Adipocyte (in vitro differentiated cells): ENCODE results near the gene MCRS1.

Experiments
- DNase-seq: peaks from one replicate; pipeline ENCODE4 v3.0.0-alpha.2; 2015; ENCODE audit warnings: low read depth
- H3K27me3 ChIP-seq: replicated peaks from 2 replicates; pipeline ENCODE4 v1.7.0; 2013; ENCODE audit warnings: mild to moderate bottlenecking, low read length, moderate library complexity; ENCODE audit not compliant: control insufficient read depth, insufficient read depth
- H3K36me3 ChIP-seq: 2 replicates; pipeline ENCODE4 v1.7.0; 2013; ENCODE audit warnings: low read length, mild to moderate bottlenecking, moderate library complexity; ENCODE audit not compliant: control insufficient read depth, insufficient read depth, severe bottlenecking
- H3K4me1 ChIP-seq: 2 replicates; pipeline ENCODE4 v1.7.0; 2013; ENCODE audit warnings: mild to moderate bottlenecking, low read length, moderate library complexity; ENCODE audit not compliant: control insufficient read depth, insufficient read depth
- H3K4me3 ChIP-seq: 2 replicates; pipeline ENCODE4 v1.7.0; 2013; ENCODE audit warnings: mild to moderate bottlenecking, low read length, moderate library complexity
- H3K9ac ChIP-seq: 2 replicates; pipeline ENCODE4 v1.7.0; 2013; ENCODE audit warnings: mild to moderate bottlenecking, low read length, moderate library complexity
- H3K9me3 ChIP-seq: 2 replicates; pipeline ENCODE4 v1.7.0; 2013; ENCODE audit warnings: mild to moderate bottlenecking, low read length, moderate library complexity; ENCODE audit not compliant: control insufficient read depth

The MCRS1 gene

DNA sequence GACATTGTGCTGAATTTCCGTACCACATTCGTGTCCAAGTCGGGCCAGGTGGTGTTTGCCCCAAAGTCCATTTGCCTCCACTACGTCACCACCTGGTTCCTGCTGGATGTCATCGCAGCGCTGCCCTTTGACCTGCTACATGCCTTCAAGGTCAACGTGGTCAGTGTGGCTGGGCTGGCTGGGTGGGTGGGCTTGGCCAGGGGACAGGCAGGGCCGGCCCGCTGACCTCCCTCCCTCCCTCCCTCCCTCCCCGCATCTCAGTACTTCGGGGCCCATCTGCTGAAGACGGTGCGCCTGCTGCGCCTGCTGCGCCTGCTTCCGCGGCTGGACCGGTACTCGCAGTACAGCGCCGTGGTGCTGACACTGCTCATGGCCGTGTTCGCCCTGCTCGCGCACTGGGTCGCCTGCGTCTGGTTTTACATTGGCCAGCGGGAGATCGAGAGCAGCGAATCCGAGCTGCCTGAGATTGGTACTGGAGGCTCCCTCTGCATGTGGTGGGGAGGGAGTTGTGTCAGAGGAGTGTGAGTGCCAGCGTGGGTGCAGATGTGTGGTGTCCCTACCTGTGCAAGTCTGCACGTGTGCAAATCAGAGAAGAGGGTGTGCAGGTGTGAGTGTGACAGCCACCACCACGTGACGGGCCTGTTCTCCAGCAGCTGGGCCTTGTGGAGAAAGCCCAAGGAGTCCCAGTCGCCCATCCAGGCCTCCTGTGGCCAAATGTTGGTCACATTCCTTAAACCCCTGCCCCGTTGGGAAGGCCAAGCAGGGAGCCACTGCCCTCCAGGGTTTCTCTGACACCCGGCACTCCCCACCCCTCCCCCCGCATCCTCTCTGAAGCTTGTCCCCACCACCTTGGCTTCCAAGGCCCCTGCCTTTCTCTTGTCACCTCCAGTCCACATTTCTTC, 23.8 kb downstream of the MCRS1 start:
- no peak overlapping the region for H3K4me3 ChIP-seq
- peaks cover 6% of the 10 kb centered on the region for H3K4me1 ChIP-seq
- H3K36me3 ChIP-seq = no peaks in the 10 kb centered on the region
- DNase-seq = no peak
- peaks cover 85% of the 10 kb centered on the region for H3K27me3 ChIP-seq
- H3K9ac ChIP-seq = no peak overlapping the region
- H3K9me3 ChIP-seq = no peaks in the 10 kb centered on the region

GRCh38 chr12:49543221-49543913, 24.6 kb downstream of the MCRS1 start:
- peaks cover 78% of the 10 kb centered on the region for H3K27me3 ChIP-seq
- no peak overlapping the region for H3K4me3 ChIP-seq
- DNase-seq = no peak
- no peaks in the 10 kb centered on the region for H3K36me3 ChIP-seq
- no peaks in the 10 kb centered on the region for H3K4me1 ChIP-seq
- no peaks in the 10 kb centered on the region for H3K9me3 ChIP-seq
- no peak overlapping the region for H3K9ac ChIP-seq

GRCh38 chr12:49542592-49543160, 25.3 kb downstream of the MCRS1 start:
- Histone ChIP-seq H3K27me3 (peaks cover 77% of the 10 kb centered on the region), H3K4me3 (no peak overlapping the region), H3K4me1 (peaks cover 6% of the 10 kb centered on the region), H3K9ac (no peak overlapping the region), H3K36me3 (no peaks in the 10 kb centered on the region), H3K9me3 (no peaks in the 10 kb centered on the region)
- DNase-seq = no peak

GRCh38 chr12:49541911-49542505, 25.9 kb downstream of the MCRS1 start:
- peaks cover 76% of the 10 kb centered on the region for H3K27me3 ChIP-seq
- H3K9me3 ChIP-seq = no peaks in the 10 kb centered on the region
- H3K36me3 ChIP-seq = no peaks in the 10 kb centered on the region
- DNase-seq = no peak
- no peak overlapping the region for H3K4me3 ChIP-seq
- peaks cover 9% of the 10 kb centered on the region for H3K4me1 ChIP-seq
- H3K9ac ChIP-seq = no peak overlapping the region

GRCh38 chr12:49541140-49541861, 26.6 kb downstream of the MCRS1 start:
- no peak overlapping the region for H3K4me3 ChIP-seq
- no peak overlapping the region for H3K9ac ChIP-seq
- H3K27me3 ChIP-seq = peaks cover 77% of the 10 kb centered on the region
- DNase-seq = no peak
- H3K4me1 ChIP-seq = peaks cover 9% of the 10 kb centered on the region
- H3K9me3 ChIP-seq = no peaks in the 10 kb centered on the region
- H3K36me3 ChIP-seq = no peaks in the 10 kb centered on the region

DNA sequence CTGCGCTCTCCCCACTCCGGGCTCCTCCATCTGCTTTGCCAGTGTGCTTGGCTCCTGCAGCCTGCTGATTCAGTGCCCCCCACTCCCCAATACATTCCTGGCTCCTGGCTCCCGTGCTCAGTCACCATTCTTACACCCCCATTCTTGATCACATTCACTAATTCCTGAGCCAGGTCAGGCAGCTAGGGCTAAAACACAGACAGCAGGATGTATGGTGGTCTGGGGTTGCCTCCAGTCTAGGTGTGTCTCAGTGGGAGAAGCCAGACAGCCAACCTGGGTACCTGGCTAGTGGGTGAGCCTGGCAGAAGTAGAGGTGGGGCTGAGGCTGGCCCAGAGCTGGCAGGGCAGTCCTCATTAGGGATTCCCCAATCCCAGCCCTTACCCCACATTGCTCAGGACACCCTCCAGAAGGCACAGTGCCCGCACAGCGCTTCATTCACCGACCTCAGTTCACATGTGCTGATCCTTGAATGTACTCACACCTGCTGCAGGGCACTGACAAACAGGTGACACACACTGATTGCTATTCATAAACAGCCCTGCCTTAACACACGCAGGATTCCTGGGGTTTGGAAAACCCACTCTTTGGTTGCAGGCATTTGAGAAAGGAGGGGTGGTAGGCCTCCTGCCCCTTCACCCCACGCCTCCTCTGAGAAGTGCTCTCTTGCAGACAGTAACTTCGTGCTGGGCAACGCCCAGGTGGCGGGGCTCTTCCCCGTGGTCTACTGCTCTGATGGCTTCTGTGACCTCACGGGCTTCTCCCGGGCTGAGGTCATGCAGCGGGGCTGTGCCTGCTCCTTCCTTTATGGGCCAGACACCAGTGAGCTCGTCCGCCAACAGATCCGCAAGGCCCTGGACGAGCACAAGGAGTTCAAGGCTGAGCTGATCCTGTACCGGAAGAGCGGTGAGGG, 27.5 kb downstream of the MCRS1 start:
- peaks cover 9% of the 10 kb centered on the region for H3K4me1 ChIP-seq
- H3K27me3 ChIP-seq = peaks cover 70% of the 10 kb centered on the region
- no peak overlapping the region for H3K9ac ChIP-seq
- H3K36me3 ChIP-seq = no peaks in the 10 kb centered on the region
- DNase-seq = no peak
- no peak overlapping the region for H3K4me3 ChIP-seq
- no peaks in the 10 kb centered on the region for H3K9me3 ChIP-seq

DNA sequence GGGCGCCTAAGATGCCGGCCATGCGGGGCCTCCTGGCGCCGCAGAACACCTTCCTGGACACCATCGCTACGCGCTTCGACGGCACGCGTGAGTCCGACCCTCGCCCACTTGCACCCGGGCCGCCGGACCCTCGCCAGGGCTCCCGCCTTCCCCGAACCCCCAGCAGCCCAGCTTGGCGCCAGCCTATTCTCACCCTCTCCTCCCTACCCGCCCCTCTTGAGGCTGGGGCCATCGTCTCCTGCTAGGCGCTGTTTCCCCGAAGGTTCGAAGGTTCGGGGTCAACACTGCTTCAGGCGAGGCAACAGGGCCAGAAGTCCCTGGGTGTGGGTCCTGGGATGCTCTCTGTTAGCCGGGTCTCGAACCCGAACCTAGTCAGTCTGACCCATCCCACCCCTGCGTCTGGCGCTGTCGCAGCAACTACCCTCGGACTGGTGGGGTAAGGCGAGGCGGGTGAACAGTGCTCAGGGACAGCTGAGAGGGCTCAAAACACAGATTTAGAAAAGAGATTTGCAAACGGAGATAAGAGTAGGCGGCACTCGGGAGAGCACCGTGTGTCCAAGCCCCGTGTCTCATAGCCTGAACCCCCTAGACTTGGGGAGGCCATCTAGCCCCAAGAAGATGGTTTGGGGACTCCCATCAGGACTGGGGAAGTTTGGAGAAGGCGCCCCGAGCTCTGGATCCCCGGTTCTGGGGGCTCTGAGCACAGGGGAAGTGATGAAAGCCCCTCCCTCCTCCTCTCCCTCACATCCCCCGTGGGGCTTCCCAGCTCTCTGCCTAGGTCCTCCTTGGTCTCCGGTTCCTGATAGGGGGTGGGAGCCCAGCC, 28.3 kb downstream of the MCRS1 start:
- Histone ChIP-seq H3K27me3 (peaks cover 62% of the 10 kb centered on the region), H3K9ac (no peak overlapping the region), H3K9me3 (no peaks in the 10 kb centered on the region), H3K4me3 (no peak overlapping the region), H3K4me1 (peaks cover 9% of the 10 kb centered on the region), H3K36me3 (no peaks in the 10 kb centered on the region)
- DNase-seq = no peak

GRCh38 chr12:49538510-49539403, 29.2 kb downstream of the MCRS1 start, which contains the start of gene KCNH3:
Gene KCNH3, plus strand, starts transcription at chr12:49539030. Its CDS starts 387 bp downstream, at chr12:49539417.
- peak within 1 kb of the TSS; percentile 68 for H3K4me3 ChIP-seq

More at GRCh38 chr12:49538510-49539403, 29.2 kb downstream of the MCRS1 start, which contains the start of gene KCNH3:
- H3K27me3 ChIP-seq = peaks cover 57% of the 10 kb centered on the region
- peaks cover 9% of the 10 kb centered on the region for H3K4me1 ChIP-seq
- no peaks in the 10 kb centered on the region for H3K9me3 ChIP-seq
- peak; percentile 83 for DNase-seq
- H3K36me3 ChIP-seq = no peaks in the 10 kb centered on the region
- no peak within 1 kb of the TSS for H3K9ac ChIP-seq
